HCT116 (cell line): Measurements from ENCODE around the gene COL12A1. TPM values are rescaled to one million over a fixed set of nuclear protein-coding genes. Genes with fewer than 3 reads are reported as not detected.

Experiments
- ATAC-seq: fragments of 200-7000 bp; cut with Tn5 transposase; 2 replicates; pipeline ENCODE4 v1.9.1; 2020; ENCODE audit warnings: mild to moderate bottlenecking, moderate library complexity
- BruUV-seq: library from RNA; stranded (reverse); fragments of 400-500 nt; replicated peaks from 2 replicates; lab custom pipeline; 2021; lab: Mats Ljungman, UMichigan
- CTCF ChIA-PET: fragments of 300-600 bp; sonication (Branson Sonifier 250); formaldehyde crosslinking; loops from one replicate; lab custom pipeline; 2021; ENCODE audit warnings: antibody characterized with exemption; lab: Charles Lee
- POLR2A ChIA-PET: fragments of 300-600, 350-600 bp; sonication (Branson Sonifier 250); formaldehyde crosslinking; loops from one replicate; lab custom pipeline; 2021; ENCODE audit warnings: antibody characterized with exemption; lab: Charles Lee
- RAD21 ChIA-PET, 2 experiments: fragments of 300-600 bp; sonication (Branson Sonifier 250); formaldehyde crosslinking; loops; one replicate each; lab custom pipeline; 2023; ENCODE audit warnings: low total read pairs in 2 of 2; ENCODE audit not compliant: uncharacterized antibody in 2 of 2, unreplicated experiment in 2 of 2, low non-redundant PET in 1 of 2; lab: Charles Lee
- DNase-seq: peaks from one replicate; pipeline ENCODE4 v3.0.0-alpha.2; 2010; ENCODE audit warnings: low read depth, low spot score
- H2AFZ ChIP-seq: fragments of 200-600 bp; shearing (Covaris generic), sonication (generic); 2 replicates; pipeline ENCODE4 v1.6.1; 2017; ENCODE audit warnings: low read depth, mixed run types, mixed read lengths, antibody characterized with exemption, low read length; ENCODE audit not compliant: poor library complexity, severe bottlenecking
- H3K27ac ChIP-seq: 2 replicates; pipeline ENCODE4 v1.5.1; 2012; ENCODE audit warnings: low read depth, low read length
- H3K27me3 ChIP-seq: fragments of 200-600 bp; sonication (generic); 2 replicates; pipeline ENCODE4 v1.6.1; 2016; ENCODE audit warnings: mixed run types, low read length, mixed read lengths; ENCODE audit not compliant: insufficient read depth
- H3K36me3 ChIP-seq, 2 experiments: fragments of 200-500 bp in 1 of 2; fragments of 200-600 bp in 1 of 2; sonication (Bioruptor generic) in 1 of 2; sonication (generic) in 1 of 2; 2 replicates each; pipeline versions ENCODE4 v1.5.1 to v1.6.1; 2014 to 2016; ENCODE audit warnings: low read length in 2 of 2, inconsistent platforms in 1 of 2, mixed read lengths in 1 of 2, mixed run types in 1 of 2; ENCODE audit not compliant: insufficient read depth in 2 of 2, control insufficient read depth in 1 of 2
- H3K4me1 ChIP-seq, 2 experiments: fragments of 200-600 bp in 1 of 2; sonication (generic) in 1 of 2; 2 replicates each; pipeline versions ENCODE4 v1.5.1 to v1.6.1; 2012 to 2017; ENCODE audit warnings: low read length in 2 of 2, inconsistent platforms in 1 of 2, mild to moderate bottlenecking in 1 of 2, mixed read lengths in 1 of 2, mixed run types in 1 of 2, moderate library complexity in 1 of 2; ENCODE audit not compliant: insufficient read depth in 2 of 2, control insufficient read depth in 1 of 2
- H3K4me2 ChIP-seq: fragments of 200-600 bp; sonication (generic); 2 replicates; pipeline ENCODE4 v1.6.1; 2017; ENCODE audit warnings: mixed run types, low read length, mixed read lengths
- H3K4me3 ChIP-seq, 2 experiments: fragments of 200-600 bp in 1 of 2; sonication (generic) in 1 of 2; replicated peaks in 1 of 2; 2 replicates each; pipeline ENCODE4 v1.5.1; 2011 to 2016; ENCODE audit warnings: low read length in 2 of 2, control low read depth in 1 of 2, low read depth in 1 of 2, mild to moderate bottlenecking in 1 of 2, mixed read lengths in 1 of 2, mixed run types in 1 of 2
- H3K79me2 ChIP-seq: fragments of 200-600 bp; sonication (generic); 2 replicates; pipeline ENCODE4 v1.6.1; 2017; ENCODE audit warnings: mild to moderate bottlenecking, mixed run types, low read length, moderate library complexity, mixed read lengths; ENCODE audit not compliant: insufficient read depth
- H3K9ac ChIP-seq: fragments of 200-600 bp; sonication (generic); 2 replicates; pipeline ENCODE4 v1.6.1; 2016; ENCODE audit warnings: low read length, mixed read lengths
- H3K9me2 ChIP-seq: fragments of 200-600 bp; sonication (generic), shearing (Covaris generic); 2 replicates; pipeline ENCODE4 v1.6.1; 2017; ENCODE audit warnings: mixed run types, mild to moderate bottlenecking, moderate library complexity; ENCODE audit not compliant: insufficient read depth
- H3K9me3 ChIP-seq, 2 experiments: fragments of 200-500 bp in 1 of 2; fragments of 200-600 bp in 1 of 2; sonication (Bioruptor generic) in 1 of 2; sonication (generic) in 1 of 2; 2 replicates each; pipeline ENCODE4 v1.6.1; 2014 to 2017; ENCODE audit warnings: low read length in 2 of 2, mixed read lengths in 2 of 2, inconsistent platforms in 1 of 2, low read depth in 1 of 2, mild to moderate bottlenecking in 1 of 2, mixed run types in 1 of 2, moderate library complexity in 1 of 2; ENCODE audit not compliant: control insufficient read depth in 1 of 2, insufficient read depth in 1 of 2
- H4K20me1 ChIP-seq: fragments of 200-600 bp; sonication (generic), shearing (Covaris generic); 2 replicates; pipeline ENCODE4 v1.6.1; 2017; ENCODE audit warnings: mixed run types, mild to moderate bottlenecking, moderate library complexity; ENCODE audit not compliant: insufficient read depth
- ATF3 ChIP-seq: IDR thresholded peaks from 2 replicates; pipeline ENCODE4 v1.6.1; 2012
- EZH2 ChIP-seq: fragments of 200-600 bp; sonication (generic); IDR thresholded peaks from 2 replicates; pipeline ENCODE4 v1.6.1; 2017; ENCODE audit warnings: antibody characterized with exemption, mixed run types
- EZH2phosphoT487 ChIP-seq: fragments of 200-600 bp; IDR thresholded peaks from 2 replicates; pipeline ENCODE4 v1.6.1; 2018; ENCODE audit warnings: antibody characterized with exemption, borderline replicate concordance
- FOSL1 ChIP-seq: IDR thresholded peaks from 2 replicates; pipeline ENCODE4 v1.6.1; 2012; ENCODE audit warnings: low read depth
- POLR2A ChIP-seq: IDR thresholded peaks from 2 replicates; pipeline ENCODE4 v1.7.0; 2011; ENCODE audit warnings: borderline replicate concordance; ENCODE audit not compliant: insufficient read depth, insufficient read length; ENCODE audit errors: extremely low read depth
- POLR2AphosphoS5 ChIP-seq: IDR thresholded peaks from 2 replicates; pipeline ENCODE4 v1.6.1; 2011; ENCODE audit warnings: mild to moderate bottlenecking, low read depth, low read length, moderate library complexity
- RAD21 ChIP-seq: IDR thresholded peaks from 2 replicates; pipeline ENCODE4 v1.6.1; 2012; ENCODE audit warnings: low read depth, mild to moderate bottlenecking
- SIN3A ChIP-seq: IDR thresholded peaks from 2 replicates; pipeline ENCODE4 v1.6.1; 2012; ENCODE audit warnings: low read depth
- SRF ChIP-seq: IDR thresholded peaks from 2 replicates; pipeline ENCODE4 v1.6.1; 2012; ENCODE audit warnings: low read depth
- ZBTB33 ChIP-seq: IDR thresholded peaks from 2 replicates; pipeline ENCODE4 v1.6.1; 2011; ENCODE audit warnings: mild to moderate bottlenecking, low read length, moderate library complexity; ENCODE audit not compliant: insufficient replicate concordance; ENCODE audit errors: extremely low read depth
- ZFX ChIP-seq: fragments of 450-650 bp; IDR thresholded peaks from 2 replicates; pipeline ENCODE4 v1.6.1; 2017
- intact Hi-C: fragments of 100-400 bp; cut with micrococcal nuclease; formaldehyde crosslinking; loops from 2 replicates; pipeline ENCODE4 v1.10.0; 2022
- total RNA-seq: library from RNA; stranded (reverse); gene quantifications from one replicate; pipeline ENCODE4 v1.2.1, GENCODE V29; 2021; ENCODE audit not compliant: unreplicated experiment

The COL12A1 gene
- total RNA-seq, 1 experiment from 2014 or later: 23.5 TPM

- BruUV-seq: no TSS peak
- no peaks in the 10 kb centered on the region for H3K9me3 ChIP-seq
- TF ChIP-seq EZH2 (no peak), ZFX (no peak)
- ATAC-seq (no peak), DNase-seq (no peak)
- no peak overlapping the region for H3K4me3 ChIP-seq
- H3K9me2 ChIP-seq: no peaks in the 10 kb centered on the region
- no peak overlapping the region for H3K27ac ChIP-seq
- H3K36me3 ChIP-seq: peaks cover 0 to 9% of the 10 kb centered on the region in 2 experiments; a peak in 1 of 4 replicates
- no peaks in the 10 kb centered on the region for H3K27me3 ChIP-seq
- no peaks in the 10 kb centered on the region; a peak in 1 of 4 replicates for H3K4me1 ChIP-seq
- no peak overlapping the region for H3K4me2 ChIP-seq
- H4K20me1 ChIP-seq: no peaks in the 10 kb centered on the region; the same call in 1 of the 2 replicates
- no peak overlapping the region for H2AFZ ChIP-seq
- ChIA-PET POLR2A (no interaction called here), CTCF (no interaction called here), RAD21 (no interaction called here)
- H3K79me2 ChIP-seq: peaks cover 5% of the 10 kb centered on the region
- intact Hi-C loops: no loop called here
- no peak overlapping the region for H3K9ac ChIP-seq
Measured at GRCh38 chr6:75183099-75183541, 22.7 kb downstream of the COL12A1 start.

- Histone ChIP-seq H3K4me2 (no peak overlapping the region), H3K27me3 (no peaks in the 10 kb centered on the region), H3K4me3 (no peak overlapping the region), H3K36me3 (peaks cover 0 to 7% of the 10 kb centered on the region in 2 experiments; a peak in 1 of 4 replicates), H2AFZ (no peak overlapping the region), H4K20me1 (no peaks in the 10 kb centered on the region; the same call in 1 of the 2 replicates)
- no peak for DNase-seq
- ChIA-PET POLR2A (no interaction called here), RAD21 (no interaction called here), CTCF (interaction anchor here (1.0 kb wide), 1 partner anchor 23 kb away, joined by 3 read pairs; no protein-coding TSS in a partner anchor)
- TF ChIP-seq FOSL1: no peak
- no peak for TF ChIP-seq ZBTB33
- TF ChIP-seq POLR2AphosphoS5: no peak
- TF ChIP-seq SRF: no peak
- no peak for TF ChIP-seq POLR2A
- TF ChIP-seq EZH2phosphoT487: no peak
- TF ChIP-seq RAD21: no peak
- TF ChIP-seq ATF3: no peak
- no peak for TF ChIP-seq SIN3A
- TF ChIP-seq, all 23 proteins: peak for 0
- Histone ChIP-seq H3K9ac (no peak overlapping the region), H3K79me2 (peaks cover 5% of the 10 kb centered on the region), H3K4me1 (no peaks in the 10 kb centered on the region; a peak in 1 of 4 replicates), H3K9me2 (no peaks in the 10 kb centered on the region), H3K9me3 (no peaks in the 10 kb centered on the region), H3K27ac (no peak overlapping the region)
- no peak for ATAC-seq
- BruUV-seq: no TSS peak
- intact Hi-C loops: no loop called here
Measured at GRCh38 chr6:75180864-75181263, 25.0 kb downstream of the COL12A1 start.
